Epithelial cell of esophagus (primary cell): ENCODE data around the gene PCBP2.

Experiments
- DNase-seq: peaks from one replicate; pipeline ENCODE4 v3.0.0; 2010; ENCODE audit warnings: low read depth
- H3K4me3 ChIP-seq: 2 replicates; pipeline ENCODE4 v1.5.1; 2011; ENCODE audit warnings: mild to moderate bottlenecking, low read length, control low read depth
- CTCF ChIP-seq: IDR thresholded peaks from 2 replicates; pipeline ENCODE4 v1.5.1; 2011; ENCODE audit warnings: low read depth, mild to moderate bottlenecking, low read length, control low read depth, inconsistent platforms; ENCODE audit not compliant: insufficient read depth; ENCODE audit errors: missing control alignments

Gene PCBP2

GRCh38 chr12:53467082-53467481 lies 15.2 kb downstream of the PCBP2 start:
- H3K4me3 ChIP-seq = no peak overlapping the region
- no peak for TF ChIP-seq CTCF
- no peak for DNase-seq

DNA sequence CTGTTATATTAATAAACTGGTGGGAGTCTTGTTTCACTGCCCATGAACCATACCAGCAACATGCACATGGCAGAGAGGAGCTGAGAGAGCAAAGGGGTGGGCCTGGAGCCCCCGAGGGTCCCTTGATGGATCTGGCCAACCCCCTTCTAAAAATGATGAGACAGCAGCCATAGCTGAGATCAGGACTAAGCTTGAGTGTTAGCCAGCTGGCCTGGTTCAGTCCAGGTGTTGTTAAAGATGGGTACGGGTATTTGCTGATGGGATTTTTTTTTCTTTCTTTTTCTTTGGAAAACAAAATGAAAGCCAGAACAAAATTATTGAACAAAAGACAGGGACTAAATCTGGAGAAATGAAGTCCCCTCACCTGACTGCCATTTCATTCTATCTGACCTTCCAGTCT lies 16.0 kb downstream of the PCBP2 start:
- TF ChIP-seq CTCF = no peak
- H3K4me3 ChIP-seq = no peak overlapping the region
- DNase-seq = no peak

DNA sequence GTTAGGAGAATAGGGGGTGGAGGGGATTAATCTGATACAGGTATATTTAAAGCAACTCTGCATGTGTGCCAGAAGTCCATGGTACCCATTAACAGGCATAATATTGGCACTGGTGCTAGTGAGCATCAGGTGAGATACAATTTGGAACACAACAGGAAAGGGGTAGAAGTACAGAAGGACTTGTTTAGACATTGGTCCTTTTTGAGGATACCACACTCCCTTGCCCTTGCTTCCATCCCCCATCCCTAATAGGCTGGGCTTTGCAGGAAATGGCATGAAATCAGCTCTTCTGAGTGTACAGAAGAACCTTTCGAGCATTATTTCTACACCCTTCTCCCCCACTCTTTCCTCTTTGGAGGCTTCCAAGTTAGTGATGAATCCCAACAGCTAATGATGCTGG lies 16.4 kb downstream of the PCBP2 start:
- no peak overlapping the region for H3K4me3 ChIP-seq
- DNase-seq = no peak
- no peak for TF ChIP-seq CTCF

GRCh38 chr12:53472056-53472582 lies 20.2 kb downstream of the PCBP2 start:
- DNase-seq = no peak
- H3K4me3 ChIP-seq = no peak overlapping the region
- TF ChIP-seq CTCF = no peak

DNA sequence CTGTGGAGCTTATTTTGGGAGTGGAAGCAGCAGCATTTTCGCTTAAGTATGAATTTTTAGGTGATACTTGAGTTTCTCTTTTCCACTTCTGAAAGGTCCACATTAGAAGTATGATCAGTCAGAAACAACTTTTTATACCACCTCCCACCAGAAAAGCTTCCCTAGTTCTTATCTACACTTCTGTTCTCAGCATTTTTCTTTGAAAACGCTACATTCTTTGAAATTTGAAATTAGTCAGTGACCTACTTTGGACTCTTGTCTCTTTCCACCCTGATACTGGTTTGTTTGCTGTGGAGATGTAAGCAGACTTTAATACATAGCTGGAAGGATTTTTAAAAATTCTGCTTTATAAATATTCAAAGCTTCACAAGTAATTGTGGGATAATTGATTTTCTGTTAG lies 22.2 kb downstream of the PCBP2 start:
- DNase-seq = no peak
- no peak overlapping the region for H3K4me3 ChIP-seq
- no peak for TF ChIP-seq CTCF

DNA sequence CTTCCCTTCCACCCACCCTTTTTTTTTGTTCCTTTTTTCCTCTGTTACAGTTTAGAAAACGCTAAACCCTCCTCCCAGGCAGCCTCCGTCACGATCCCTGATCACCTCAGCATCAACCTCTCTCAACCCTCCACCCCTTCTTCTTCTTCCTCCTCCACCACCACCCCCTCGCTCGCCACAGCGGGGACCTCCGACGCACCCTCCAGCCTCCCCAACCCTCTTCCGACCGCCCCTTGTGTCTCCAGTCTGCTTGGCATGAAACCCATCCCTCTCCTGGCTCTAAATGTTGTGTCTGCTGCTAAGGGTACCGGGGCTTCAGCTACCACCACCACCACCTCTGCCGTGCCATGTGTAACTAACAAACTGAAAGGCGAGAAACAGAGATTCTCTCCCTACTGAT lies 22.9 kb downstream of the PCBP2 start:
- no peak for TF ChIP-seq CTCF
- no peak for DNase-seq
- H3K4me3 ChIP-seq = no peak overlapping the region

DNA sequence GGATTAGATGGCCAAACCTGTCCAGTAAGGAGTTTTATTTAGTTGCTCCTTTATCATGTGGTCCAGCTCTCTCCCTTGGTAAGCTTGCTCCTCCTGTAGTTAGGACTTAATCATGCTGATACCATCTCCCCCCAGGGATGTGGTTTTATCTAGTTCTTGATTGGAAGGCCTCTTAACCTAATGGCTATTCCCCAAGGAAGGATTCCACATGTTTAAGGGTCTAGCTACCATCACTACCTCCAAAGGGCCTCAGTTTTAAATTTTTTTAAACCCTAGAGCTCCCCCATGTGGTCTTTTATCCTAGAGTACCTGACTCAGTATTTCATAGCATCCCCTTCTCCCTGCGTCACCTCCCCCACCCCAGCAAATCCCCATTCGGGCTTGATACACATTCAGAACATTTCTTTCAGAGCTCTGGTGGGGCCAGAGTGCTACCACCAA lies 24.9 kb downstream of the PCBP2 start:
- no peak overlapping the region for H3K4me3 ChIP-seq
- no peak for DNase-seq
- no peak for TF ChIP-seq CTCF
